ENCODE measurements around the gene IMPA2. TPM values are rescaled to one million over a fixed set of nuclear protein-coding genes. Genes with fewer than 3 reads are reported as not detected.

IMPA2 gene
- total and polyA plus RNA-seq, 2 of the 13 experiments (the other 11 are each of a cell fraction or from before 2014, with no cell fraction given), result 37.8 to 71.8 TPM

DNA sequence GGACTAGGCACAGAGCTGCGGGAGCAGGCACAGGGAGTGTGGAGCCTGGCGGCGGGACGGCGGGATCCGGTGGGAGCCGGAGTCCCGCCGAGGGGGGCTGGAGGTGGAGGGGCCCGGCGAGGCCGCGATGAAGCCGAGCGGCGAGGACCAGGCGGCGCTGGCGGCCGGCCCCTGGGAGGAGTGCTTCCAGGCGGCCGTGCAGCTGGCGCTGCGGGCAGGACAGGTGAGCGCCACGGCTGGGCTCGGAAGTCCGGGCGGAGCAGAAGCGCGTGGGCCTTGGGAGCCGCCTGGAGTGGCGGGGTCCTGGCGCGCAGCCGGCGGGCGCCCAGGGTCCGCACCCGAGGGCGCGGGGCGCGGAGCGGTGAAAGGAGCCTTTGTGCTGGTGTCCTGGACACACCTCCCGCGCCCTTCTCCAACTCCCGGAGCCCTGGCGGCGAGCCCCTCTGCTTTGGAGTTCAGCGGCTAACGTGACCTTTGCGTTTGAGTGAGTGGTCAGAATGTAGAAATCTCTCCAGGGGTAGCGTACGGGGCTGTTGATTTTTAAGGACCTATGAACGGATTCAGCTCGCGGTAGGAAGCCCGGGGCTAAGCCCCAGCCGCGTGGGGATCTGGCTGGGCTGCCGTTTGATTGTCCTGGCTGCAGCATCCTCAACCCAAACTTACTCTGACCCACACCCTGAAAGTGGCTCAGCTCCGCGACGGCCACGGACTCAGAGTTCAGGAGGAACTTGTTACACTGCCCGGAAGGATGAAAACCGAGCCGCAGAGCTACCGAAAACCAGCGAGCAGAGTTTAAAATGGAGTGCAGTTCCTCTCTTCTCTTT is 448 bp downstream of the IMPA2 start (continued):
- TF ChIP-seq, protein P1, sequence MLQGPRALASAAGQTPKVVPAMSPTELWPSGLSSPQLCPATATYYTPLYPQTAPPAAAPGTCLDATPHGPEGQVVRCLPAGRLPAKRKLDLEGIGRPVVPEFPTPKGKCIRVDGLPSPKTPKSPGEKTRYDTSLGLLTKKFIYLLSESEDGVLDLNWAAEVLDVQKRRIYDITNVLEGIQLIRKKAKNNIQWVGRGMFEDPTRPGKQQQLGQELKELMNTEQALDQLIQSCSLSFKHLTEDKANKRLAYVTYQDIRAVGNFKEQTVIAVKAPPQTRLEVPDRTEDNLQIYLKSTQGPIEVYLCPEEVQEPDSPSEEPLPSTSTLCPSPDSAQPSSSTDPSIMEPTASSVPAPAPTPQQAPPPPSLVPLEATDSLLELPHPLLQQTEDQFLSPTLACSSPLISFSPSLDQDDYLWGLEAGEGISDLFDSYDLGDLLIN (CRISPR knock-in tag; IDR thresholded peaks at IDR 0.05; ENCODE audit: borderline replicate concordance), result 0 out of 2 replicates have a peak, but pooled peaks have one; percentile 68
- TF ChIP-seq KLF16 (CRISPR knock-in tag; IDR thresholded peaks at IDR 0.05) (0 out of 4 replicates have a peak, but pooled peaks of 1 of the 2 experiments have one; percentile 25), ZFP90 (CRISPR knock-in tag; IDR thresholded peaks at IDR 0.05; ENCODE audit: borderline replicate concordance) (no peak), MTF1 (CRISPR knock-in tag; IDR thresholded peaks at IDR 0.05) (peak; percentile 34; the same call in 1 of the 2 replicates), NR2C2 (CRISPR knock-in tag; IDR thresholded peaks at IDR 0.05; ENCODE audit: borderline replicate concordance) (peak; percentile 69), MTF2 (CRISPR knock-in tag; IDR thresholded peaks at IDR 0.05; ENCODE audit: borderline replicate concordance) (peak; percentile 50; the same call in 1 of the 2 replicates), ATF7-NPFF (CRISPR knock-in tag; IDR thresholded peaks at IDR 0.05; ENCODE audit: low read depth) (peak; percentile 17; the same call in 1 of the 2 replicates), ZNF629 (CRISPR knock-in tag; conservative IDR thresholded peaks at IDR 0.05) (no peak), ZNF558 (CRISPR knock-in tag; IDR thresholded peaks at IDR 0.05; ENCODE audit: borderline replicate concordance) (peak; percentile 73; the same call in 1 of the 2 replicates), TCF7 (IDR thresholded peaks at IDR 0.05; ENCODE audit: low read depth) (peak; percentile 37; the same call in 1 of the 2 replicates), MEF2D (CRISPR knock-in tag; IDR thresholded peaks at IDR 0.05) (no peak), KDM5B (CRISPR knock-in tag; IDR thresholded peaks at IDR 0.05; ENCODE audit: borderline replicate concordance) (no peak; the same call in 1 of the 2 replicates), ZSCAN31 (CRISPR knock-in tag; IDR thresholded peaks at IDR 0.05; ENCODE audit: low read depth) (peak; percentile 47; the same call in 1 of the 2 replicates), KLF9 (CRISPR knock-in tag; IDR thresholded peaks at IDR 0.05; ENCODE audit: low read depth) (no peak)
- TF ChIP-seq, protein P2, sequence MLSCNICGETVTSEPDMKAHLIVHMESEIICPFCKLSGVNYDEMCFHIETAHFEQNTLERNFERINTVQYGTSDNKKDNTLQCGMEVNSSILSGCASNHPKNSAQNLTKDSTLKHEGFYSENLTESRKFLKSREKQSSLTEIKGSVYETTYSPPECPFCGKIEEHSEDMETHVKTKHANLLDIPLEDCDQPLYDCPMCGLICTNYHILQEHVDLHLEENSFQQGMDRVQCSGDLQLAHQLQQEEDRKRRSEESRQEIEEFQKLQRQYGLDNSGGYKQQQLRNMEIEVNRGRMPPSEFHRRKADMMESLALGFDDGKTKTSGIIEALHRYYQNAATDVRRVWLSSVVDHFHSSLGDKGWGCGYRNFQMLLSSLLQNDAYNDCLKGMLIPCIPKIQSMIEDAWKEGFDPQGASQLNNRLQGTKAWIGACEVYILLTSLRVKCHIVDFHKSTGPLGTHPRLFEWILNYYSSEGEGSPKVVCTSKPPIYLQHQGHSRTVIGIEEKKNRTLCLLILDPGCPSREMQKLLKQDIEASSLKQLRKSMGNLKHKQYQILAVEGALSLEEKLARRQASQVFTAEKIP (CRISPR knock-in tag; IDR thresholded peaks at IDR 0.05; ENCODE audit: borderline replicate concordance), result no peak
- TF ChIP-seq, protein P3, sequence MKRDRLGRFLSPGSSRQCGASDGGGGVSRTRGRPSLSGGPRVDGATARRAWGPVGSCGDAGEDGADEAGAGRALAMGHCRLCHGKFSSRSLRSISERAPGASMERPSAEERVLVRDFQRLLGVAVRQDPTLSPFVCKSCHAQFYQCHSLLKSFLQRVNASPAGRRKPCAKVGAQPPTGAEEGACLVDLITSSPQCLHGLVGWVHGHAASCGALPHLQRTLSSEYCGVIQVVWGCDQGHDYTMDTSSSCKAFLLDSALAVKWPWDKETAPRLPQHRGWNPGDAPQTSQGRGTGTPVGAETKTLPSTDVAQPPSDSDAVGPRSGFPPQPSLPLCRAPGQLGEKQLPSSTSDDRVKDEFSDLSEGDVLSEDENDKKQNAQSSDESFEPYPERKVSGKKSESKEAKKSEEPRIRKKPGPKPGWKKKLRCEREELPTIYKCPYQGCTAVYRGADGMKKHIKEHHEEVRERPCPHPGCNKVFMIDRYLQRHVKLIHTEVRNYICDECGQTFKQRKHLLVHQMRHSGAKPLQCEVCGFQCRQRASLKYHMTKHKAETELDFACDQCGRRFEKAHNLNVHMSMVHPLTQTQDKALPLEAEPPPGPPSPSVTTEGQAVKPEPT (CRISPR knock-in tag; IDR thresholded peaks at IDR 0.05; ENCODE audit: low read depth), result no peak
- TF ChIP-seq, protein P4, sequence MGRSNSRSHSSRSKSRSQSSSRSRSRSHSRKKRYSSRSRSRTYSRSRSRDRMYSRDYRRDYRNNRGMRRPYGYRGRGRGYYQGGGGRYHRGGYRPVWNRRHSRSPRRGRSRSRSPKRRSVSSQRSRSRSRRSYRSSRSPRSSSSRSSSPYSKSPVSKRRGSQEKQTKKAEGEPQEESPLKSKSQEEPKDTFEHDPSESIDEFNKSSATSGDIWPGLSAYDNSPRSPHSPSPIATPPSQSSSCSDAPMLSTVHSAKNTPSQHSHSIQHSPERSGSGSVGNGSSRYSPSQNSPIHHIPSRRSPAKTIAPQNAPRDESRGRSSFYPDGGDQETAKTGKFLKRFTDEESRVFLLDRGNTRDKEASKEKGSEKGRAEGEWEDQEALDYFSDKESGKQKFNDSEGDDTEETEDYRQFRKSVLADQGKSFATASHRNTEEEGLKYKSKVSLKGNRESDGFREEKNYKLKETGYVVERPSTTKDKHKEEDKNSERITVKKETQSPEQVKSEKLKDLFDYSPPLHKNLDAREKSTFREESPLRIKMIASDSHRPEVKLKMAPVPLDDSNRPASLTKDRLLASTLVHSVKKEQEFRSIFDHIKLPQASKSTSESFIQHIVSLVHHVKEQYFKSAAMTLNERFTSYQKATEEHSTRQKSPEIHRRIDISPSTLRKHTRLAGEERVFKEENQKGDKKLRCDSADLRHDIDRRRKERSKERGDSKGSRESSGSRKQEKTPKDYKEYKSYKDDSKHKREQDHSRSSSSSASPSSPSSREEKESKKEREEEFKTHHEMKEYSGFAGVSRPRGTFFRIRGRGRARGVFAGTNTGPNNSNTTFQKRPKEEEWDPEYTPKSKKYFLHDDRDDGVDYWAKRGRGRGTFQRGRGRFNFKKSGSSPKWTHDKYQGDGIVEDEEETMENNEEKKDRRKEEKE (IDR thresholded peaks at IDR 0.05), result no peak
- TF ChIP-seq, protein P5, sequence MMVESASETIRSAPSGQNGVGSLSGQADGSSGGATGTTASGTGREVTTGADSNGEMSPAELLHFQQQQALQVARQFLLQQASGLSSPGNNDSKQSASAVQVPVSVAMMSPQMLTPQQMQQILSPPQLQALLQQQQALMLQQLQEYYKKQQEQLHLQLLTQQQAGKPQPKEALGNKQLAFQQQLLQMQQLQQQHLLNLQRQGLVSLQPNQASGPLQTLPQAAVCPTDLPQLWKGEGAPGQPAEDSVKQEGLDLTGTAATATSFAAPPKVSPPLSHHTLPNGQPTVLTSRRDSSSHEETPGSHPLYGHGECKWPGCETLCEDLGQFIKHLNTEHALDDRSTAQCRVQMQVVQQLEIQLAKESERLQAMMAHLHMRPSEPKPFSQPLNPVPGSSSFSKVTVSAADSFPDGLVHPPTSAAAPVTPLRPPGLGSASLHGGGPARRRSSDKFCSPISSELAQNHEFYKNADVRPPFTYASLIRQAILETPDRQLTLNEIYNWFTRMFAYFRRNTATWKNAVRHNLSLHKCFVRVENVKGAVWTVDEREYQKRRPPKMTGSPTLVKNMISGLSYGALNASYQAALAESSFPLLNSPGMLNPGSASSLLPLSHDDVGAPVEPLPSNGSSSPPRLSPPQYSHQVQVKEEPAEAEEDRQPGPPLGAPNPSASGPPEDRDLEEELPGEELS (CRISPR knock-in tag; IDR thresholded peaks at IDR 0.05), result no peak

All from HepG2 (cell line).